Stimulated activated naive CD8-positive, alpha-beta T cell treated with anti-CD3 and anti-CD28 coated beads, Interleukin-15, Interleukin-2, amounts not matched to agents 100 U/mL and 50 U/mL, for 24 hours (primary cell): ENCODE results near the gene DNAJC5.
"Not testable (repeated sequence)": the region's sequence is repeated elsewhere in the genome, so short reads cannot be mapped to it uniquely, and the experiment has no call there.

Experiments used
- ATAC-seq: fragments of 150-1000 bp; cut with Tn5 transposase; one replicate; pipeline ENCODE4 v1.10.0; 2021
- DNase-seq: peaks from one replicate; pipeline ENCODE4 v3.0.0; 2021

The DNAJC5 gene

GRCh38 chr20:63968136-63968927 lies 73.4 kb downstream of the DNAJC5 start:
- ATAC-seq, result no peak
- peak; percentile 2 for DNase-seq

- DNase-seq, result peak; percentile 46
- peak; percentile 5 for ATAC-seq
Observed at GRCh38 chr20:63968928-63969760, 74.2 kb downstream of the DNAJC5 start.

- DNase-seq (peak; percentile 64), ATAC-seq (peak; percentile 16)
Observed at GRCh38 chr20:63969838-63970713, 75.2 kb downstream of the DNAJC5 start, which contains the start of gene ZNF512B. Gene ZNF512B (minus strand): TSS chr20:63969930. CDS start chr20:63967950, 1,980 bp downstream.

GRCh38 chr20:63970714-63971431 lies 75.9 kb downstream of the DNAJC5 start:
- DNase-seq (no peak), ATAC-seq (no peak)

- peak; percentile 2 for DNase-seq
- not testable (repeated sequence) for ATAC-seq
Observed at GRCh38 chr20:63971960-63972311, 77.0 kb downstream of the DNAJC5 start.

GRCh38 chr20:63972312-63973159 lies 77.6 kb downstream of the DNAJC5 start:
- no peak for ATAC-seq

GRCh38 chr20:63973160-63973479 lies 78.2 kb downstream of the DNAJC5 start:
- ATAC-seq, result no peak

More at GRCh38 chr20:63972312-63973159, 77.6 kb downstream of the DNAJC5 start:
- DNase-seq, result peak; percentile 3

GRCh38 chr20:63973636-63974401 lies 78.9 kb downstream of the DNAJC5 start:
- ATAC-seq (peak; percentile 44), DNase-seq (peak; percentile 90)

More at GRCh38 chr20:63973160-63973479, 78.2 kb downstream of the DNAJC5 start:
- DNase-seq, result no peak

- DNase-seq, result no peak
- ATAC-seq, result no peak
Observed at GRCh38 chr20:63974402-63975200, 79.7 kb downstream of the DNAJC5 start.

- DNase-seq, ATAC-seq: not testable (repeated sequence)
Observed at GRCh38 chr20:63976511-63976910, 81.6 kb downstream of the DNAJC5 start.

GRCh38 chr20:63976980-63977738 lies 82.2 kb downstream of the DNAJC5 start:
- DNase-seq (no peak), ATAC-seq (no peak)

GRCh38 chr20:63977739-63978276 lies 82.9 kb downstream of the DNAJC5 start:
- ATAC-seq, result peak; percentile 56
- peak; percentile 70 for DNase-seq

GRCh38 chr20:63978319-63979228 lies 83.6 kb downstream of the DNAJC5 start:
- peak; percentile 11 for ATAC-seq

GRCh38 chr20:63979229-63979556 lies 84.3 kb downstream of the DNAJC5 start:
- no peak for DNase-seq
- no peak for ATAC-seq

More at GRCh38 chr20:63978319-63979228, 83.6 kb downstream of the DNAJC5 start:
- DNase-seq, result peak; percentile 83

- DNase-seq (peak; percentile 94), ATAC-seq (peak; percentile 58)
Observed at GRCh38 chr20:63979557-63980316, 84.8 kb downstream of the DNAJC5 start, which contains the start of gene SAMD10. Gene SAMD10 (minus strand): TSS chr20:63979642. CDS start chr20:63979467, 175 bp downstream.

- DNase-seq, result peak; percentile 50
Observed at GRCh38 chr20:63980317-63980805, 85.4 kb downstream of the DNAJC5 start.

More at GRCh38 chr20:63980317-63980805, 85.4 kb downstream of the DNAJC5 start:
- peak; percentile 14 for ATAC-seq
